Myocyte (in vitro differentiated cells): ENCODE data around the gene KIFC3. TPM values are rescaled to one million over a fixed set of nuclear protein-coding genes. Genes with fewer than 3 reads are reported as not detected.

Experiments used
- DNase-seq: peaks from one replicate; pipeline ENCODE4 v3.0.0-alpha.2; 2012; ENCODE audit warnings: low read depth
- total RNA-seq: library from RNA; depleted of rRNA; stranded (reverse); fragments of >200 nt; gene quantifications from 2 replicates; pipeline ENCODE4 v1.2.3, GENCODE V29; 2014

Gene KIFC3
- total RNA-seq, 1 donor from 2014 or later = 64.5 TPM

DNA sequence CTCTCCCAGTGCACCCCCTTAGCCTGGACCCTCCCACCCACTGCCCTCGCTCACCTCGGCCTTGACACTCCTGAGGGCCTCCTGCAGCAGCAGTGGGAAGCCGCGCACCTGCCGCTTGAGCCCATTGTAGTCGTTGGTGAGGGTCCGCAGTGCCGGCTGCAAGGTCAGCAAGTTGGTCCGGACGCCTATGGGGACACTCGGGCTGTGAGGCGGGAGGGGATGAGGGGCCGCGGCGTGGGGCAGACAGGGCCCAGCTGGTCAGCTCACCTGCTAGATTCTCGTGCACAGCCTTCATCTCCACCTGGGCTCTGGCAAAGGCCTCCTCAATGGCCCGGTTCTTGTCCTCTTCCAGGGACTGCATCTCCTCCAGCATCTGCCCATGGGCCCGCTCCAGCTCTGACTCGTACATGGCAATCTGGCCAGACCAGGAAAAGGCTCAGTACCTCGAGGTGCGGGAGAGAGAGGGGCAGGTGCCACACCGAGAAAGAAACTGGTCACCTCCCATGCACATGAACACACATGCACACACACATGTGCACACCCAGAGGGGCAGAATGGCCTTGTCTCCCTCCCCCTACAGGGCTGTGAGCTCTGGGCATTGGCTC is 32.6 kb downstream of the KIFC3 start:
- no peak for DNase-seq

GRCh38 chr16:57766714-57767348 is 35.5 kb downstream of the KIFC3 start:
- DNase-seq = no peak

DNA sequence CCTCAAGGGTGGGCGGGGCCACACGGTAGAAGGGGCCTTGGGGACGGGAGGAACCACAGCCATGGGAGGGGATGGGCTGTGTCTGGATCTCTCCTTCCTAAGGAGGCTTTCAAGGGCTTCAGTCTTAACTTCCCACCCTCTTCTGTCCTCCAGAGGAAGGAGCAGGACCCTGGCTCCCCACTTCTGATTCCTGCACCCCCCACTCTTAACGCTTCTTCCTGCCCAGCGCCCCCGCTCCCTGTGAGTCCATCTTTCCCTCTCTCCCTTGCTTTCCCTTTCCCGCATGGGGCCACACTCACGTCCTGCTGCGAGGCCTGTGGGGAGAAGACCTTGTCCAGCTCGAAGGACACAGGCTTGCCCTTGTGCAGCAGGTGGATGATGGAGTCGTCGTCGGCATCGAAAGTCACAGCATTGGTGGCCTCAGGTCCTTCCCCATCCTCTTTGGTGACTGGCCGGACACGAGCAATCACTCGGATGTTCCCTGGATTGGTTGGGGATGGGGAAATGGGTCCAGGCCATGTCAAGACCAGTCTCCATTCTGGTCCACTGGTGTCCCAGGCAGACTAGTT is 37.0 kb downstream of the KIFC3 start:
- no peak for DNase-seq

DNA sequence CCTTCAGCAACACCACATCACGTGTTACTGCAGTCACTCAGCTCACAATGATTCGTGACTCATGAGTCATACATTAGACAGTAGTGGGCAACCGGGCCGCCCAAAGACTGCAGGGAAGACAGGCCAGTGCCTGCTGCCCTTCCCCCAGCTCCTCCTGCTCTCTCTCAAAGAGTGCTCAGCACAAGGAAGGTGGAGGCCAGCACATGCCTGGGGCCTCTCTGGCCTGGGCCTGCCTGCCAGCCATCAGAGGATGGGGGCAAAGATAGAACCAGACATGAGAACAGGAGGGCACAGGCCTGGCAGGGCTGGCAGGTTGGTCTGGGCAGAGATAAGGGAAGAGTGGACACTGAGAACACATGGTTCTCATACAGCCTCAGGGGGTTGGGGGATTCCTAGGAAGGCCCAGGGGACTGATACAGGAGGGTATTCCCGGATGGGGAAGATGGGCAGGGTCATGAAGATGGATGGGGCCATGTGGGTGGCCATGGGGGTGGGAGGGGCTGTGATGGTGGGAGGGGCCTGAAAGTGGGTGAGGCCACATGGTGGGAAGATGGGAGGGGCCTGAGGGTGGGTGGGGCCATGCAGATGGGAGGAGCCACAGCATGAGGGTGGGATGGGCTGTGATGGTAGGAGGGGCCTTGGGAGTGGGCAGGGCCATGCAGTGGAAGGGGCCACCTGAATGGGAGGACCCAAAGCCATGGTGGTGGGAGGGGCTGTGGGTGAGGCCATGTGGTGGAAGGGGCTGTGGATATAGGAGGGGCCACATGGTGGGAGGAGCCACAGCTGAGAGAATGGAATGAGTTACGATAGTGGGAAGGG is 37.7 kb downstream of the KIFC3 start:
- peak; percentile 92 for DNase-seq

- no peak for DNase-seq
These were observed 38.3 kb downstream of the KIFC3 start for GRCh38 chr16:57764006-57764340.

DNA sequence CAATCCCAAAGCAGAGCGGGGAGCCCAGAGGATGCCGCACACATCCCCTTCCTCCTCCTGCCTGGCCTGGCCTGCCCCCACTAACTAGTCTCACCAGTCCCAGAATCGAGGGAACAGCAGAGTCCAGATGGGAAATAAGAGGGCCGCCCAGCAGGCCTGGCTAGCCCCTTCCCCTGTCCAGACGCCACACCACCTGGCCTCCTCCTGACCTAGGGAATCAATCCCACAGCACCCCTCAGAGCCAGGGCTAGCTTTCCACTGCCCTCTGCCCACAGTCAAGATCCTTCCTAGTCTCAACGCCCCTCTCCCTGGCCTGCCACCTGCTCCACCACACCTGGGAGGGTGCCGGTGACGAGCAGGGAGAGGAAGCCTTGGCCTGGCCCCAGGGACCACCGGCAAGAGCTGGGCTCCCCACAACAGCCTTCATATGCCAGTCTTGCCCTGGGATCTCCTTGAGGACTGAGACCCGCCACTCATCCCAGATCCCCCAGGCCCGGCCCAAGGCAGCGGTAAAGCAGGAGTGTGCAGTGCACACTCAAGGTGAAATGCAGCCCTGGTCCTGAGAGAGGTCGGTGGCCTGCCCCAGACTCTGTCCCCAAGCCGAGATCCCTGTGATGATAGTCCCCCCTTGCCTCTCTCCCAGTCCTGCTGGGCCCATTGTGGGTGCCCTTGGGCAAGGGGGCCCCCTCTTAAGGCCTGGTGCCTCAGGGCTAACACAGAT is 38.8 kb downstream of the KIFC3 start:
- no peak for DNase-seq

DNA sequence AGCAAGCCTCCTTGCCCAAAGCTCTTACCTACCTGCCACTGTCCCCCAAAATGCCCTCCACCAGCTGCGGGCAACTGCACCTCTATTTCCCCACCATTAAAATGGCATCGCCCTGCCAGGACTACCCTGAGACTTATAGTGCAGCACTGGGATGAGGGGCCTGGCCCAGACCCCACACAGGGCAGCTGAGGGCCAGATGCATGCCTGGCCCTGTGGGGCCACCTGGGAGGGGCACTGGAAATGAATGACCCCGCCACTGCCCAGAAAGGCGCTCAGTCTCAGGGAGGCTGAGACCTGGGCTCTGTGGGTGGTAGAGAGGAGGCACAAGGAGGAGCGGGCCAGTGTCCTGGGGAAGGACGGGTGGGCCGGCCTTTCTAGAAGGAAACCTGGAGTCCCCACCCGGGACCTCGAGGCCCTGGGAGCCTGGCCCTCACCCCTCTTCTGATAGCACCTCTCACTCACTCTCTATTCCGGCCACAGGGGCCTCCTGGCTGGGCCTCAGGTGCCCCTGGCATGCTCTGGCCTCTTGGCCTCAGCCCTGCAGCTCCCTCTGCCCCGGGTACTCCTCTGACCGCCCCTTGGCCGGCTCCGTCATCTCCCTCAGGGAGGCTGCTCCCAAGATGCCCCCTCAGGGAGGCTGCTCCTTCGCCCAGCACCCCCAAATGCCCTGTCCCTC is 39.8 kb downstream of the KIFC3 start:
- no peak for DNase-seq

DNA sequence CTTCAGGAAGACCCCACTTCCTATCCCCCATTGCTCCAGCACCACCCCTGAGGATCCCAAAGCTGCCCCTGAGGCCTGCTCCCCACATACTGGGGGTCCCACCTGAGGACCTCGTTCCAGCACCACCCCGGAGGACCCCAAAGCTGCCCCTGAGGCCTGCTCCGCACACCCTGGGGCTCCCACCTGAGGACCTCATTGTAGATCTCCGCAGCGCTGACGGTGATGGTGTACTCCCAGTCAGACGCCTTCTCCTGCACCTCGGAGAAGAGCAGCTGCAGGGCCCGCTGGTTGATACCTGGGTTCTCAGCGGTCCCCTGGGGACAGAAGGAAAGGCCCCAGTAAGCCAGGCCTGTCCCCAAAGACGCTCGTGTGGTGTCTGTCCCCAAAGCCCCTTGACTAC is 40.3 kb downstream of the KIFC3 start:
- no peak for DNase-seq

DNA sequence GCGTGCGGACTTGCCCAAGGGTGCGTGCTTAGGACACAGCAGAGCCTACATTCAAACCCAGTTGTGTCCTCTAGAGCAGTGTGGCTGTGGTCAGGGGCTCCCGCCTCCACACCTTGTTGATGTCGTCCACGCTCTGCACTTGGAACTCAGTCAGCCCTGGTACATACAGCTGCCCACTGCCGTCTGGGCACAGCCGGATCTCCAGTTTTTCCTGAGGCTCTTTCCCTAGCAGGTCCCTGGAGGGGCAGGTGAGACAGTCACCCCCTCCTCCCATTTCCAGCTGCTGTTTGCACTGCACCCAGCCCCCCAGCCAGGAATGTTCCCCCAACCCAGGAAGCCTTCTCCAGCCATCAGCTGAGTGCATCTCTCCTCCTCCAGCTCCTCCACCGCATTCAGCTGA is 41.0 kb downstream of the KIFC3 start:
- DNase-seq = no peak

- DNase-seq = no peak
These were observed 41.7 kb downstream of the KIFC3 start for GRCh38 chr16:57760357-57761160.

DNA sequence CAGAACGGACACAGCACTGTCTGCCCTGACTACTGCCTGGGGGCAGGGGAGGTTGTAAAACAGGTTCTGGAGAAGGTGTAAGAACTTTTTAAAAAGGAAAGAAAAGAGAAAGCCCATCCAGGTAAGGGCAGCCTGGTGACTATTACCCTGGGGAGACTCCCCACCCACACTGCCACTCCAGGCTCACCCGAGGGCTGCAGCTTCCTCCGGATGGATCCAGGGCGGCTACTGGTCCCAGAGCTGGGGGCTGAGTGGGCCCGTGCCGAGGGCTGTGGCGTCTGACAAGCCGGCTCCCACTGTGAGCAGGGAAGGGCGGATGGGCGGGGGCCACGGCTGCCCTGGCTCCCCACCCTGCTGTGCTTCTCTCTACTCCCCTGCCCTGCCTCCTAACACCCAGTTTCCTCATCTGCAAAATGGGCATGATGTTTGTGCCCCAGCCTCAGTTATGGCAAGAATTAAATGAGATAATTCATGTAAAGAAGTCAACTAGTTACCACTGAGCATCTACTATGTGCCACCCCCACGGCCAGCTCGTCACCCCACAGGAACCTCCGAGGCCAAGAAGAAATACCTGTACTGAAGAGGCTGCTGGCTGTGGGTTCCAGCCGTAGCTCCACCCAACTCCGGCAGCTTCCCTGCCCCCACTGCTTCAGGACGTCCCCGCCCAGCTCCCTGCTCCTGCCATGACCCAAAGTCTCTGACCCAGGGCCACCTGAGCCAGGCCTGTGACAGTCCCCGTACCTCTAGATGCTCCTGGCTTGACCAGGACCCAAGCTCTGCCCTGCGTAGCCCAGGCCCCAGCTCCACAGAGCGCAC is 42.5 kb downstream of the KIFC3 start:
- DNase-seq = no peak

DNA sequence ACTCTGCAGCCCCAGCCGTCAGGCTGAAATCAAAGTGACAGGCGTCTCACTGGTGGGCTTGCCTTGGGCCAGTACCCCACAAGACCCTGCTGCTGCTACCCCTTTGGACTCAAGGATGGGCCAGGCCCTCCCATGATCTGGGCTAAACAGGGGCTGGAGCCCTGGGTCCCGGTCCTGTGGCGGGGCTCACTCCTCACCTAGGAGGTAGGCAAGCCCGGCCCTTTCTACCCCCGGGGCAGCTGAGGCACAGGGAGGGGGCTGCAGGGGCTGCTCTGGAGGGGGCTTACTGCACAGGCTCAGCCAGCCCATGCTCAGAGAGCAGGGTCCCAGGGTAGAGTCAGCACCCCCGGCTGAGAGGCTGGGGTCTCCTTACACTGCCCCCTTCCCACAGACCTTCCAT is 43.2 kb downstream of the KIFC3 start:
- DNase-seq = no peak

DNA sequence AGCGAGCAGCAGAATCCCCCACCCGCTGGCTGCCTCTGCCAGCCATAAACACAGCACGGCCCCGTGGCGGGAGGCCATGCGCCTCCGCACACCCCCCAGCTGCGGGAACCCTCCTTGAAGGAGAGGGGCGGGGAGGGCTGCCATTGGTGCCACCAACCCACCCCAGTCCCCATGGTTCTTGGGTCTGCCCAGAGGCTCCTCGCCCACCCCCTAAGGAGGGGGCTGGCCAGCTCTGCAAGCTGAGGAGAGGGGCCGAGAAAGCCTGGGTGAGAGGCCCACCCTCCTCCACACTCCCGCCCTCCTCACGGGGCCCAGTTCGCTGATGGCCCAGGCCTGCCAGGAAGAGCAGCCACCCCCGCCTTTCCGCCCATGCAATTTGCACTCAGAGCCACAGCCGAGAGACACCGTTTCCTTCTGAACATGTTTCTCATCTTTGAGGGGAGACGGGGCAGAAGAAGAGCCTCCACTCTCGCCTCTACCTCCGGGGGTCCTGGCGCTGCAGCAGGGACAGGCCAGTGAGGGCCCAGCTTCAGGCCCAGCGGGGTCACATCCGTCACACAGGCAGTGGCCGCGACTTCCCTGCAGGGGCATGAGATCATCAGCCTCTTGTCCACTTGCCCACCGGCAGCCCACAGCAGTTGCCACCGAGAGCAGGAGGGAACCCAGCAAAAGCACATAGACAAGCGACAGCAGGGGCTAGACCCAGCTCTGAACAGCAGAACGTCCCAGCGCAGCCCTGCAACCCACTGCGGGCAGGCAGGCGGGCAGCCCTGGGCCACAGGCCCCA is 43.8 kb downstream of the KIFC3 start:
- DNase-seq = no peak

GRCh38 chr16:57757883-57758282 is 44.4 kb downstream of the KIFC3 start:
- DNase-seq = no peak

DNA sequence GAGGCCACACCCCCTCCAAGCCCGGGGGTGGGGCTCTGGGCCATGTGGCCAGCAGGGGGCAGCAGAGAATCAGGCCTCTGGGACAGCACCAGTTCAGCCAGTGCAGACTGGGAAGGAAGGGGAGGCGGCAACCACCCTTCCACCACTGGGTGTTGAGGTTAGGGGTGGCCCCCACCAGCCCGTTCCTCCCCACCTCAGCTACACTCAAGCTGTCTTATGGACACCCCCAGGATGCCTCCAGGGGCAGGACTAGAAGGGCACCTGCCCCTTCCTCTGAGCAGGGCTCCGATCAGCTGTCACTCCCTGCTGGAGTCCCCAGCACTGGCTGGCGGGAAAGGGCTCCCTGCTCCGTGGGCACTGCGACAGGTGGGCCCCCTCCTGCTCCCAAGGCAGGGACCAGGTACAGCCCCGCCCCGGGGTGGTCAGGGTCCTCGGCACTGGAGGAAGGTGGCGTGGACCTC is 44.9 kb downstream of the KIFC3 start:
- peak; percentile 90 for DNase-seq

DNA sequence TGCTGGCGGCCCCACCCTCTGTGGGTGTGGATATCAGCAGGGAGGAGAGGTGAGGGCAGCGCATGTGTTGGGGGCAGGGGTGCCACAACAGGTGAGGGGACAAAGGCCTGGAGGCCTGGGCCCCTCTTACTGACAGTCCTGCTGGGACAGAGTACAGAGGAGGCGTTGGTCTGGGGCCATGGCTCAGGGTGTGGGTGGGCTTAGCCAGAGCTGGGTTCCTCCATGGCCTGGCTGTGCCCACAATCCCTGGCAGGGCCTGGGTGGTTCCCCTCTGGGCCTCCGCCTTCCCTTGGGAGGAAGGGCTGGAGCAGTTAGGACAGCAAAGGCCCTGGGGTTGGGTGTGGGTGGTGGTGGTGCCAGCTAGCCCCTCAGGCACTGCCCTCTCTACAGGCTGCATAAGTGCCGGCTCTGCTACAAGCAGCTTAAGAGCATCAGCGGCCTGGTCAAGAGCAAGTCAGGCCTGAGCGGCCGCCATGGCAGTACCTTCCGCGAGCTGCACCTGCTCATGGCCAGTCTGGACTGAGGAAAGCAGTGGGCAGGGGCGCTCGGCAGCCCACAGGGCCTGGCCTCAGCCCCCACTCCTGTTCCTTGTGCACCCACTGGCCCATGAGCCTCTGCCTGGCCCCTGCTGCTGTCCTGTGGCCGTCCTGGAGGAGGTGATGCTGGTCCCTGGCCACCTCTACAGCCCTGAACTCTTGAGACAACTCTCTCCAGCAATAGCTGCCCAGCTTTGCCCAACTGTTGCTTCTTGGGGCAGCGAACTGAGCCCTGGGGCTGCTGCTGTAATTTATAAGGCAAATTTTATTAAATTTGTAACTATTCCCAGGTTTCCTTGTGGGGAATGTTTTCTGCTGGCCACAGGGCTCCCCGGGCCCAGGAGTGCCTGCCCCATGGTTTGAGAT is 45.6 kb downstream of the KIFC3 start:
- DNase-seq = no peak

DNA sequence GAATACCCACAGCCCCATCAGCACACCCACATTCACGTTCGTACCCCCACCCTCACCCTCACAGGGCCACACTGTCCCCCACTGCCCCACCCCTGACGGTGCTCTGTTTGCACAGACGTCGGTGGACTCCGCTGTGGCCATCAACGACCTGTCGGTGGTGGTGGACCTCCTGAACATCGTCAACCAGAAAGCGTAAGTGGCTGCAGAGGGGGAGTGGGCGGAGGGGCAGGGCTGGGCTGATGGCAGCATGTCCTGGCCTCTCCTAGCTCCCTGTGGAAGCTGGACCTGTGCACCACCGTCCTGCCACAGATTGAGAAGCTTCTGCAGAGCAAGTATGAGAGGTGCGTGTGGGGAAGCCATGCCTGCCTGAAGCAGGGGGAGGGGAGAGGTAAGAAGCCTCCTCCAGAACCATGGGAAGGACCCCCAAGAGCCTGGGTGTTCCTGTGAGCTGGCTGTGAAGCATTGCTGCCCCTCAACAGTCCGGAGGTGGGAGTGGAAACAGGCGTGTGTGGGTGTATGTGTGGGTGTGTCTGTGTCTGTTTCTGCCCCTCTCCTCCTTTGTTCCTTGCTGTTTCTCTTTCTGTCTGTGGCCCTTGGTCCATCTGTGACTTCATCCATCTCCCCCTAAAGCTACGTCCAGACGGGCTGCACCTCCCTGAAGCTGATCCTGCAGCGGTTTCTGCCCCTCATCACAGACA is 46.4 kb downstream of the KIFC3 start:
- DNase-seq = no peak
